Neural progenitor cell (in vitro differentiated cells): ENCODE data around the gene LATS2. TPM values are rescaled to one million over a fixed set of nuclear protein-coding genes. Genes with fewer than 3 reads are reported as not detected.

ENCODE experiments used
- DNase-seq: peaks from one replicate; pipeline ENCODE4 v3.0.0-alpha.2; 2016; ENCODE audit warnings: low spot score
- H2AFZ ChIP-seq: fragments of 200-600 bp; sonication (generic); replicated peaks from 2 replicates; pipeline ENCODE4 v1.6.1; 2016; ENCODE audit warnings: antibody characterized with exemption
- H3F3A ChIP-seq: fragments of 200-600 bp; sonication (generic); 2 replicates; pipeline ENCODE4 v1.6.1; 2016; ENCODE audit warnings: antibody characterized with exemption, low read depth
- H3K27ac ChIP-seq: fragments of 200-600 bp; sonication (generic); 2 replicates; pipeline ENCODE4 v1.5.1; 2016; ENCODE audit warnings: mild to moderate bottlenecking
- H3K27me3 ChIP-seq: fragments of 200-600 bp; sonication (generic); 2 replicates; pipeline ENCODE4 v1.6.1; 2016; ENCODE audit warnings: mild to moderate bottlenecking, moderate library complexity
- H3K36me3 ChIP-seq: fragments of 200-600 bp; sonication (generic); 2 replicates; pipeline ENCODE4 v1.5.1; 2016
- H3K4me1 ChIP-seq: fragments of 200-600 bp; sonication (generic); 2 replicates; pipeline ENCODE4 v1.6.1; 2016; ENCODE audit warnings: mixed run types
- H3K4me2 ChIP-seq: fragments of 200-600 bp; sonication (generic); 2 replicates; pipeline ENCODE4 v1.6.1; 2016
- H3K4me3 ChIP-seq: fragments of 200-600 bp; sonication (generic); 2 replicates; pipeline ENCODE4 v1.5.1; 2016
- H3K79me2 ChIP-seq: fragments of 200-600 bp; sonication (generic); 2 replicates; pipeline ENCODE4 v1.6.1; 2016; ENCODE audit warnings: low read depth
- H3K9ac ChIP-seq: fragments of 200-600 bp; sonication (generic); 2 replicates; pipeline ENCODE4 v1.6.1; 2016
- H3K9me3 ChIP-seq: fragments of 200-600 bp; sonication (generic); 2 replicates; pipeline ENCODE4 v1.5.1; 2016; ENCODE audit warnings: low read depth
- H4K20me1 ChIP-seq: fragments of 200-600 bp; sonication (generic); 2 replicates; pipeline ENCODE4 v1.6.1; 2016; ENCODE audit warnings: low read depth
- H3K27ac Mint-ChIP-seq: 3 replicates; pipeline ENCODE4 v1.8.0; 2021; ENCODE audit warnings: mixed read lengths
- H3K27me3 Mint-ChIP-seq: 2 replicates; pipeline ENCODE4 v1.8.0; 2022; ENCODE audit warnings: low read depth, mild to moderate bottlenecking, inconsistent platforms, moderate library complexity, mixed read lengths; ENCODE audit not compliant: insufficient read depth
- H3K36me3 Mint-ChIP-seq: 3 replicates; pipeline ENCODE4 v1.8.0; 2021; ENCODE audit warnings: mixed read lengths
- H3K4me1 Mint-ChIP-seq: 3 replicates; pipeline ENCODE4 v1.8.0; 2021; ENCODE audit warnings: mixed read lengths
- H3K4me3 Mint-ChIP-seq: 3 replicates; pipeline ENCODE4 v1.8.0; 2021; ENCODE audit warnings: mild to moderate bottlenecking, moderate library complexity, mixed read lengths
- H3K9me3 Mint-ChIP-seq: 3 replicates; pipeline ENCODE4 v1.8.0; 2020; ENCODE audit warnings: mixed read lengths
- EZH2 ChIP-seq: fragments of 200-600 bp; sonication (generic); IDR thresholded peaks from 2 replicates; pipeline ENCODE4 v1.6.1; 2017; ENCODE audit warnings: antibody characterized with exemption, mild to moderate bottlenecking, moderate library complexity
- EZH2phosphoT487 ChIP-seq: fragments of 200-600 bp; sonication (generic); IDR thresholded peaks from 2 replicates; pipeline ENCODE4 v1.6.1; 2017; ENCODE audit warnings: antibody characterized with exemption
- total RNA-seq: library from RNA; depleted of rRNA; stranded (reverse); fragments of >200 nt; gene quantifications from 2 replicates; pipeline ENCODE4 v1.2.3, GENCODE V29; 2015; ENCODE audit warnings: low replicate concordance
- TF ChIP-seq, protein P1 (sequence below): fragments of 200-600 bp; sonication (generic); IDR thresholded peaks from 2 replicates; pipeline ENCODE4 v1.5.1; 2017; ENCODE audit warnings: antibody characterized with exemption, mild to moderate bottlenecking

LATS2 gene
- total RNA-seq, 1 donor from 2014 or later, result 15.2 TPM

DNA sequence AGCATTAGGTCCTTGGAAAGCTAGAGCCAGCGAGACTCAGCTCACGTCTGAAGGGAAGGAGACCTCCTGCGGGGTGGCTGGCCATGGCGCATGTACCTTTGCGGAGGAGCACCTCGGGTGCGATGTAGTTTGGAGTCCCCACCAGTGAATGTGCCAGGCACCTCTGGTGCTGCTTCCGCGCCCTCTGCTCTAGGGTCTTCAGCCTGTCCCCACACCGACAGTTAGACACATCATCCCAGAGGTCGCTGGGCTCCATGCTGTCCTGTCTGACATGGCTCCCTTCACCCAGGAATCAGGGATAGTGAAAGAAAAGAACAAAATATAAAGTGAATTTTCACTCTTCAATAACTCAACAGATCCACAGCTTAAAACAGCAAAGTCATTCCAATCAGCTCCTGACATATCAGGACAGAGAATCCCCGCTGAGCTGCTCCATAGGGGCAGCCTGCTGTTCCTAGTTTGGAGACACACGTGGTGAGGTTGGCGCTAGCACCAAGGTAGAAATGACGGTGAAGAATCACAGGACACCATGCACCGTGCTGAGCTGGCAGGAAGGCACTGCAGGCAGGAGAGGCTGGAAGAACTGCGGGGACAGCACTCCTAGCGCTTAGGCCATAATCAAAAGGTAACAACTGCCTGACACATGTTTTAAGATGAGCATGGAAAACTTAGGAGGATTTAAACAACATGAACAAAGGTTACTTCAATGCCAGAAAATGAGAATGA, 79.9 kb downstream of the LATS2 start:
- no peaks in the 10 kb centered on the region for H3K9me3 Mint-ChIP-seq
- H3K4me3 Mint-ChIP-seq, result no peak overlapping the region
- H3K4me1 ChIP-seq, result no peaks in the 10 kb centered on the region
- H3K79me2 ChIP-seq, result peaks cover 16% of the 10 kb centered on the region
- no peaks in the 10 kb centered on the region for H3K9me3 ChIP-seq
- peaks cover 30% of the 10 kb centered on the region for H3K36me3 Mint-ChIP-seq
- H3K4me2 ChIP-seq, result no peak overlapping the region
- no peak overlapping the region for H3K27ac Mint-ChIP-seq
- no peak overlapping the region for H3K27ac ChIP-seq
- TF ChIP-seq, protein P1, sequence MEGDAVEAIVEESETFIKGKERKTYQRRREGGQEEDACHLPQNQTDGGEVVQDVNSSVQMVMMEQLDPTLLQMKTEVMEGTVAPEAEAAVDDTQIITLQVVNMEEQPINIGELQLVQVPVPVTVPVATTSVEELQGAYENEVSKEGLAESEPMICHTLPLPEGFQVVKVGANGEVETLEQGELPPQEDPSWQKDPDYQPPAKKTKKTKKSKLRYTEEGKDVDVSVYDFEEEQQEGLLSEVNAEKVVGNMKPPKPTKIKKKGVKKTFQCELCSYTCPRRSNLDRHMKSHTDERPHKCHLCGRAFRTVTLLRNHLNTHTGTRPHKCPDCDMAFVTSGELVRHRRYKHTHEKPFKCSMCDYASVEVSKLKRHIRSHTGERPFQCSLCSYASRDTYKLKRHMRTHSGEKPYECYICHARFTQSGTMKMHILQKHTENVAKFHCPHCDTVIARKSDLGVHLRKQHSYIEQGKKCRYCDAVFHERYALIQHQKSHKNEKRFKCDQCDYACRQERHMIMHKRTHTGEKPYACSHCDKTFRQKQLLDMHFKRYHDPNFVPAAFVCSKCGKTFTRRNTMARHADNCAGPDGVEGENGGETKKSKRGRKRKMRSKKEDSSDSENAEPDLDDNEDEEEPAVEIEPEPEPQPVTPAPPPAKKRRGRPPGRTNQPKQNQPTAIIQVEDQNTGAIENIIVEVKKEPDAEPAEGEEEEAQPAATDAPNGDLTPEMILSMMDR, result no peak
- TF ChIP-seq EZH2, result no peak
- no peak for TF ChIP-seq EZH2phosphoT487
- H3K9ac ChIP-seq, result no peak overlapping the region
- no peak overlapping the region for H2AFZ ChIP-seq
- H3K36me3 ChIP-seq, result peaks cover 13% of the 10 kb centered on the region
- DNase-seq, result no peak
- no peaks in the 10 kb centered on the region for H3K27me3 ChIP-seq
- H3K27me3 Mint-ChIP-seq, result no peaks in the 10 kb centered on the region
- no peaks in the 10 kb centered on the region for H3K4me1 Mint-ChIP-seq
- H3F3A ChIP-seq, result no peaks in the 10 kb centered on the region
- peaks cover 4% of the 10 kb centered on the region for H4K20me1 ChIP-seq
- no peak overlapping the region for H3K4me3 ChIP-seq

DNA sequence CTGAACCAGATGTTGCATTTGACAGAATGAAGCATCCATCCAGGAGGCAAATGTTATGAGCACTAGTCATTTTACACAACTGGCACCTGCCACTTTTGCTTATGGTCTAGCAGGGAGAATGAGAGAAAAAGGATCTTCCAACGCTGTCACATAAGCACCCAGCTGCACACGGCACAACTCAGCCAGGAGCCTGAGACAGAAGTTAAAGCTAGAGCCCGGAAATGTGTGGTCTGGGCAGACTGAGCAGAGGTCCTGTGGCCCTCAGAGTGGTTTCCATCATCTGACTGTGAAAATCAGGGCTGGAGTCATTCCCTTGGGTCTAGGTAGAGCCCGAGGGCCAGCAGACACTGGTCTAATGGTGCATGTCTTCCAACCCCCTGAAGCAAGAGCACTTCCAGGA, 80.5 kb downstream of the LATS2 start:
- Histone ChIP-seq H3K4me1 (no peaks in the 10 kb centered on the region), H3K79me2 (peaks cover 9% of the 10 kb centered on the region), H2AFZ (no peak overlapping the region), H3K27ac (no peak overlapping the region), H3K4me3 (no peak overlapping the region), H3K27me3 (no peaks in the 10 kb centered on the region), H3K4me2 (no peak overlapping the region), H3F3A (no peaks in the 10 kb centered on the region), H3K9me3 (no peaks in the 10 kb centered on the region), H4K20me1 (peaks cover 4% of the 10 kb centered on the region), H3K9ac (no peak overlapping the region), H3K36me3 (peaks cover 13% of the 10 kb centered on the region)
- Mint-ChIP-seq H3K4me1 (no peaks in the 10 kb centered on the region), H3K36me3 (peaks cover 30% of the 10 kb centered on the region), H3K27ac (no peak overlapping the region), H3K27me3 (no peaks in the 10 kb centered on the region), H3K4me3 (no peak overlapping the region), H3K9me3 (no peaks in the 10 kb centered on the region)
- no peak for DNase-seq
- TF ChIP-seq, protein P1, result no peak
- no peak for TF ChIP-seq EZH2phosphoT487
- no peak for TF ChIP-seq EZH2

DNA sequence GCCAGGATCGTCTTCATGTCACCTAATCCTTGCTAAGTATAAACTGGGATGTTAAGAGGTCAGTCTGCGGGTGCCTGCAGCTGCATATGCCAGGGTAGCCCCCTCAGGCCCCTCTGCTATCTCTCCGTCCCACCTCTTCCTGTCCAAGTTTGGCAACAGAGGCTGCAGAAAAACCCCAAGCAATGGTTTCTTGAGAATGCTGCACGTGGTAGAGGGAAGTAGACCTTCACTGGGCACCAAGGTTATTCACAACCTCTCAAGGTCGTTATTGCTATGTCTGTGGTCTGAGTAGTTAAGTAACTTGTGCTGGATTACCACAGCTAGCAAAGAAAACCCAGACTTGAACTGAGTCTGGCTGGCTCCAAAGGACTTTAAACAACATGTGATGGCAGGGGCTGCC, 81.0 kb downstream of the LATS2 start:
- Histone ChIP-seq H3K9me3 (no peaks in the 10 kb centered on the region), H3K36me3 (peaks cover 13% of the 10 kb centered on the region), H4K20me1 (peaks cover 4% of the 10 kb centered on the region), H3K79me2 (peaks cover 9% of the 10 kb centered on the region), H3K27me3 (no peaks in the 10 kb centered on the region), H3F3A (no peaks in the 10 kb centered on the region), H3K27ac (no peak overlapping the region), H3K4me2 (no peak overlapping the region), H3K4me1 (no peaks in the 10 kb centered on the region), H3K4me3 (no peak overlapping the region), H2AFZ (no peak overlapping the region), H3K9ac (no peak overlapping the region)
- H3K27ac Mint-ChIP-seq, result no peak overlapping the region
- TF ChIP-seq EZH2, result no peak
- TF ChIP-seq, protein P1, result no peak
- TF ChIP-seq EZH2phosphoT487, result no peak
- no peaks in the 10 kb centered on the region for H3K4me1 Mint-ChIP-seq
- peaks cover 32% of the 10 kb centered on the region for H3K36me3 Mint-ChIP-seq
- H3K4me3 Mint-ChIP-seq, result no peak overlapping the region
- no peaks in the 10 kb centered on the region for H3K9me3 Mint-ChIP-seq
- DNase-seq, result no peak
- no peaks in the 10 kb centered on the region for H3K27me3 Mint-ChIP-seq
